Caco-2 (cell line): ENCODE measurements around the gene SLC44A1. TPM values are rescaled to one million over a fixed set of nuclear protein-coding genes. Genes with fewer than 3 reads are reported as not detected.

Experiments used
- BruUV-seq: library from RNA; stranded (reverse); fragments of 400-500 nt; replicated peaks from 2 replicates; lab custom pipeline; 2021; lab: Mats Ljungman, UMichigan
- CTCF ChIA-PET: fragments of 300-600 bp; sonication (Branson Sonifier 250); formaldehyde crosslinking; loops from one replicate; lab custom pipeline; 2022; ENCODE audit warnings: antibody characterized with exemption; lab: Charles Lee
- POLR2A ChIA-PET: fragments of 300-600 bp; sonication (Branson Sonifier 250); formaldehyde crosslinking; loops from one replicate; lab custom pipeline; 2022; ENCODE audit warnings: antibody characterized with exemption; lab: Charles Lee
- DNase-seq, 2 experiments: peaks; one replicate each; pipeline versions ENCODE4 v3.0.0 to v3.0.0-alpha.2; 2020 to 2022
- H3K27me3 ChIP-seq: replicated peaks from 2 replicates; pipeline ENCODE4 v1.6.0; 2011; ENCODE audit warnings: low read length; ENCODE audit not compliant: control insufficient read depth, insufficient read depth
- H3K36me3 ChIP-seq: 2 replicates; pipeline ENCODE4 v1.5.1; 2011; ENCODE audit warnings: low read length; ENCODE audit not compliant: control insufficient read depth, insufficient read depth
- H3K4me1 ChIP-seq: fragments of 250-450 bp; sonication (Bioruptor Pico); 2 replicates; pipeline ENCODE4 v1.5.1; 2020; ENCODE audit warnings: mild to moderate bottlenecking
- H3K4me3 ChIP-seq: 2 replicates; pipeline ENCODE4 v1.5.1; 2011; ENCODE audit warnings: low read depth, mild to moderate bottlenecking, control low read depth, low read length
- H3K9me3 ChIP-seq: fragments of 250-450 bp; sonication (Bioruptor Pico); 2 replicates; pipeline ENCODE4 v1.5.1; 2020; ENCODE audit warnings: mild to moderate bottlenecking, moderate library complexity
- H3K27ac Mint-ChIP-seq: one replicate; pipeline ENCODE4 v1.8.0; 2022; ENCODE audit warnings: mixed read lengths; ENCODE audit not compliant: unreplicated experiment
- H3K27me3 Mint-ChIP-seq: one replicate; pipeline ENCODE4 v1.8.0; 2022; ENCODE audit warnings: mixed read lengths; ENCODE audit not compliant: insufficient read depth, unreplicated experiment
- H3K36me3 Mint-ChIP-seq: one replicate; pipeline ENCODE4 v1.8.0; 2022; ENCODE audit warnings: mild to moderate bottlenecking, mixed read lengths; ENCODE audit not compliant: insufficient read depth, unreplicated experiment
- H3K4me1 Mint-ChIP-seq: one replicate; pipeline ENCODE4 v1.8.0; 2022; ENCODE audit warnings: low read depth, mixed read lengths; ENCODE audit not compliant: unreplicated experiment
- H3K4me3 Mint-ChIP-seq: one replicate; pipeline ENCODE4 v1.8.0; 2022; ENCODE audit warnings: mild to moderate bottlenecking, moderate library complexity, mixed read lengths; ENCODE audit not compliant: unreplicated experiment
- H3K9me3 Mint-ChIP-seq: one replicate; pipeline ENCODE4 v1.8.0; 2022; ENCODE audit warnings: mixed read lengths; ENCODE audit not compliant: unreplicated experiment
- CTCF ChIP-seq, 2 experiments: fragments of 200-600 bp in 1 of 2; IDR thresholded peaks; 1 replicate in 1 of 2; 2 replicates in 1 of 2; pipeline versions ENCODE4 v1.5.1 to v1.8.0; 2011 to 2022; ENCODE audit warnings: antibody characterized with exemption in 1 of 2, control low read depth in 1 of 2, inconsistent platforms in 1 of 2, low read depth in 1 of 2, low read length in 1 of 2, mild to moderate bottlenecking in 1 of 2, moderate library complexity in 1 of 2; ENCODE audit not compliant: insufficient read depth in 1 of 2, severe bottlenecking in 1 of 2, unreplicated experiment in 1 of 2
- intact Hi-C: fragments of 100-400 bp; cut with micrococcal nuclease; formaldehyde crosslinking; loops from one replicate; pipeline ENCODE4 v1.10.0; 2022; ENCODE audit not compliant: unreplicated experiment
- total RNA-seq: library from RNA; stranded (reverse); gene quantifications from 2 replicates; pipeline ENCODE4 v1.2.3, GENCODE V29; 2022

The SLC44A1 gene
- total RNA-seq, 1 experiment from 2014 or later: 45.8 TPM

- POLR2A ChIA-PET: no interaction called here
- Mint-ChIP-seq H3K4me3 (no peak overlapping the region), H3K27me3 (no peaks in the 10 kb centered on the region), H3K36me3 (no peaks in the 10 kb centered on the region), H3K9me3 (no peaks in the 10 kb centered on the region), H3K4me1 (no peaks in the 10 kb centered on the region), H3K27ac (no peak overlapping the region)
- CTCF ChIA-PET: interaction anchor here (0.6 kb wide), 1 partner anchor 564 kb away, joined by 4 read pairs; no protein-coding TSS in a partner anchor
- H3K27me3 ChIP-seq: no peaks in the 10 kb centered on the region; the same call in 1 of the 2 replicates
- no peak for DNase-seq
- no peaks in the 10 kb centered on the region for H3K9me3 ChIP-seq
- no TSS peak for BruUV-seq
- H3K4me3 ChIP-seq: no peak overlapping the region
- intact Hi-C loops: no loop called here
- H3K4me1 ChIP-seq: peaks cover 16% of the 10 kb centered on the region
- TF ChIP-seq CTCF (IDR thresholded peaks at IDR 0.05; ENCODE audit: insufficient read depth in 1 of 2, low read depth in 1 of 2, low read length in 1 of 2, severe bottlenecking in 1 of 2, unreplicated experiment in 1 of 2): no peak
- no peaks in the 10 kb centered on the region; the same call in 1 of the 2 replicates for H3K36me3 ChIP-seq
Observed at GRCh38 chr9:105421864-105422263, 177.4 kb downstream of the SLC44A1 start.

- Mint-ChIP-seq H3K27ac (no peak overlapping the region), H3K4me1 (no peaks in the 10 kb centered on the region), H3K9me3 (no peaks in the 10 kb centered on the region), H3K27me3 (no peaks in the 10 kb centered on the region), H3K4me3 (no peak overlapping the region), H3K36me3 (no peaks in the 10 kb centered on the region)
- no TSS peak for BruUV-seq
- Histone ChIP-seq H3K4me1 (0 out of 2 replicates have a peak, but pooled peaks cover 3% of the 10 kb centered on the region), H3K27me3 (no peaks in the 10 kb centered on the region; the same call in 1 of the 2 replicates), H3K36me3 (no peaks in the 10 kb centered on the region), H3K9me3 (no peaks in the 10 kb centered on the region), H3K4me3 (no peak overlapping the region)
- CTCF ChIA-PET: no interaction called here
- peak; percentile 37 to 53 for TF ChIP-seq CTCF (IDR thresholded peaks at IDR 0.05; ENCODE audit: insufficient read depth in 1 of 2, low read depth in 1 of 2, low read length in 1 of 2, severe bottlenecking in 1 of 2, unreplicated experiment in 1 of 2)
- no peak for DNase-seq
- POLR2A ChIA-PET: no interaction called here
- intact Hi-C loops: loop anchor here (1.0 to 5.0 kb wide), 3 partner anchors 49 to 291 kb away; no protein-coding TSS in a partner anchor
Observed at GRCh38 chr9:105425816-105426433, 181.5 kb downstream of the SLC44A1 start.

- CTCF ChIA-PET: interaction anchor here (0.8 kb wide), 1 partner anchor 48 kb away, joined by 3 read pairs; no protein-coding TSS in a partner anchor
- DNase-seq: no peak
- Mint-ChIP-seq H3K27me3 (no peaks in the 10 kb centered on the region), H3K9me3 (no peaks in the 10 kb centered on the region), H3K27ac (no peak overlapping the region), H3K36me3 (no peaks in the 10 kb centered on the region), H3K4me3 (no peak overlapping the region), H3K4me1 (no peaks in the 10 kb centered on the region)
- intact Hi-C loops: loop anchor here (1.0 to 5.0 kb wide), 3 partner anchors 49 to 291 kb away; no protein-coding TSS in a partner anchor
- BruUV-seq: no TSS peak
- no peaks in the 10 kb centered on the region for H3K9me3 ChIP-seq
- H3K4me3 ChIP-seq: no peak overlapping the region
- TF ChIP-seq CTCF (IDR thresholded peaks at IDR 0.05; ENCODE audit: insufficient read depth in 1 of 2, low read depth in 1 of 2, low read length in 1 of 2, severe bottlenecking in 1 of 2, unreplicated experiment in 1 of 2): no peak
- no peaks in the 10 kb centered on the region for H3K36me3 ChIP-seq
- no peaks in the 10 kb centered on the region for H3K4me1 ChIP-seq
- POLR2A ChIA-PET: no interaction called here
- H3K27me3 ChIP-seq: no peaks in the 10 kb centered on the region; the same call in 1 of the 2 replicates
Observed at GRCh38 chr9:105426657-105427056, 182.2 kb downstream of the SLC44A1 start.
